ENCODE results near the gene SMC2.
A peak's percentile ranks its signal among the peaks of the same experiment; 100 is the strongest.

Gene SMC2

DNA sequence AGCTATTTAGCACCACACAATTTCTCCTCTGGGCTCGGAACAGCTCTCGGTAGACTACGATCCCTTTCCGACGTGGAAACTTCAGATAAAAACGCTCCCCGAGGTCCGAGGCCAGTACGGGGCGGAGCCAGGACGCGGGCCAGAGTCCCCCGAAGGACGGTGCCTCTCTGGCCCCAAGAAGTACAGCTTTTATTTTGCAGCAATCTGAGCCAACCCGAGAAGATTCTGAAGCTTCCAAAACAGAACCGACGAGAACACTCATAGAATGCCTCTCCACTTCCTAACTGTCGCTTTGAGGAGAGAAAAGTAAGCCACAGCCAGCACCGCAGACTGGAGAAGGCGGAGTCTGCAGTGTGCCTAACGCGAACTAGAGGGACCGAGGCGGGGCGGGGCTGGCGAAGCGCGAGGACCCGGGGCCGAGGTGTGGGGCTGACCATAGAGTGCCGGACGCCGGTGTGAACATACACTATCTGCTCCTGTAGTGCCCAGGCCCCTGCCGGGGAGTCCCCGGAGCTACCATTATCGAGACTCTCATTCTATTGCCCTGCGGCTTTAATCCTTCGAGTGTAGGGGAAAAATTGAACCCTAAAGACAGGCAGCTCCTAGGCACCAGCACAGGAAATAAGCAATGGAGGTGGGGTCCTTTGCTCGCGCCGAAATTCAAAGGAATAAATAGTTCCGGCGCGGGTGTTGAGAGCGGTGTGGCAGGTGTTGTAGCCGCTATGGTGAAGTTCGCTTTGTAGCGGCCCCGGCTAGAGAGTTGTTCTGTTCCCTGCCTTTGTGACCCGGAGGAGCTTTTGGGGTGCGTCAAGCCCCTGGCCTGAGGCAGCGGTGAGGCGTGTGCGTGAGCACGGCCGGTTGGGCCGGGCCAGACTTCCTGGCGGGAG is at the start of gene SMC2:
Gene SMC2, plus strand, starts transcription at position 663 of the 887 bp plus-strand sequence. CDS start 1,076 bp downstream, outside the sequence.
- peak; percentile 95 for DNase-seq (ENCODE audit: low spot score)

DNA sequence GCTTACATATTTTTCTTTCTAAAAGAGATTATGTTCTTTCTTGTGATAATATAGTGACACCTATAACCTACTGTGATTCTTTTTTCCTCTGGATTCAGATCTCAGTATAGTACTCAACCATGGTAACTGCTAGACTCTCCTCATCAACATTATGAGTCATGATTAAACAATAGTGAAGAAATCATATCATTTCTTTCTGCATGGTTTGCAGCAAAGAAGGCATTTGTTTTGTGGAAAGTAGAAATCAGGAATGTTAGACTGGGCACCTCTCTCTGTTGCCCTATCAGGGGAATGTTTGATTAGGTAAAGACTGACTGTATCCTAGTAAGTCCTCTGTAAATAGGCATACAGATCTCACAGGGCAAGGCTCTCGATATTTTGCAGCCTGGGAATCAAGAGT is 25.6 kb upstream of the SMC2 start:
- DNase-seq (ENCODE audit: low spot score) = no peak

GRCh38 chr9:104069288-104069687 is 24.8 kb upstream of the SMC2 start:
- no peak for DNase-seq (ENCODE audit: low spot score)

DNA sequence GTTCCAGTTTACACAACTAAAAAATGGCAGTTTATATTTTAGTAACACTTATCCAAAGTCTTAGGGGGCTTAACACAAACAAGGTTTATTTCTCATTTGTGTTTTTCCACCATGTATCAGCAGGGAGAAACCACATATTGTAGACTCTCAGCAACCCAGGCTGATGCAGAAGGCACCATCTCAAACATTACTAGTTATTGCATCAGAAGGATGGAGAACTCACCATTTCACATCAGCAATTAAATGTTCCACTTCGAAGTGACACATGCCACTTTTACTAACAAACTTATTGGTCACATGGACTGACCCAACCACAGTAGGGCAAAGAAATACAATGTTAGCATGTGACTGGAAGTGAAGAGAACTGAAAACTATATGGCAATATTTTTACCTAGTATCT is 22.5 kb upstream of the SMC2 start:
- no peak for DNase-seq (ENCODE audit: low spot score)

GRCh38 chr9:104073098-104073769 is 20.9 kb upstream of the SMC2 start:
- DNase-seq (ENCODE audit: low spot score) = no peak

DNA sequence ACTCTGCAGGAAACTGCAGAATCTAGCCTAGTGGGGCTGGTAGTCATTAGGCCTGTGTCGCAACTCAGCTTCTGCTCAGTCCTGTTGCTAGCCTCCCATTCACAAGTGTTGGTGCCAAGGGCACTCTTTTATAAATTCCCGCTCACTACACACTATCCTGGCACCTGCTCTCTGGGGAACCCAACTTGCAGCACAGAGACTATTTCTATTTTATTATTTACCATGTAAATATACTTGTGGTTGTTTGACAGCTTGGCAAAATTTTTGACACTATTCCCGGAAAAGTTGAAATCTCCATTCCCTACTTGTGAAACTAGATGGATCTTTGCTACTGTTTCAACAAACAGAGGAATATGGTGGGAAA is 20.4 kb upstream of the SMC2 start:
- no peak for DNase-seq (ENCODE audit: low spot score)

DNA sequence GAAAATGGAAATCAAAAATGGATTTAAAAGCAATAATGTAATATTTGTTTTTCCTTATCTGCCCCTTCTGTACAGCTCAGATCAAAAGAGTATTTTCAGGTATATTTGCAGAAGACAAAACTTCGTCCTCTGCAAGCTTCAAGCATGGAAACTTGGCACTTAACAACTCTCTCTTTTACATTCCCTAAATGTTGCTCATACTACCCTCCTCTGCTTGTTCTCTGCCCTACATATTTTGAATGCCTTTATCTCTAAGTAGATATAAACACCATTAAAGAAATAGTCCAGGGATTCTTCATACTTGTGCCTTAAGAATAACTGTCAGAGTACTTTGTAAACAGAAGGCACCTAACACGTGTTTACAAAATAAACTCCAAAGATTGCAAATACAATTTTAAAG is 19.2 kb upstream of the SMC2 start:
- no peak for DNase-seq (ENCODE audit: low spot score)

DNA sequence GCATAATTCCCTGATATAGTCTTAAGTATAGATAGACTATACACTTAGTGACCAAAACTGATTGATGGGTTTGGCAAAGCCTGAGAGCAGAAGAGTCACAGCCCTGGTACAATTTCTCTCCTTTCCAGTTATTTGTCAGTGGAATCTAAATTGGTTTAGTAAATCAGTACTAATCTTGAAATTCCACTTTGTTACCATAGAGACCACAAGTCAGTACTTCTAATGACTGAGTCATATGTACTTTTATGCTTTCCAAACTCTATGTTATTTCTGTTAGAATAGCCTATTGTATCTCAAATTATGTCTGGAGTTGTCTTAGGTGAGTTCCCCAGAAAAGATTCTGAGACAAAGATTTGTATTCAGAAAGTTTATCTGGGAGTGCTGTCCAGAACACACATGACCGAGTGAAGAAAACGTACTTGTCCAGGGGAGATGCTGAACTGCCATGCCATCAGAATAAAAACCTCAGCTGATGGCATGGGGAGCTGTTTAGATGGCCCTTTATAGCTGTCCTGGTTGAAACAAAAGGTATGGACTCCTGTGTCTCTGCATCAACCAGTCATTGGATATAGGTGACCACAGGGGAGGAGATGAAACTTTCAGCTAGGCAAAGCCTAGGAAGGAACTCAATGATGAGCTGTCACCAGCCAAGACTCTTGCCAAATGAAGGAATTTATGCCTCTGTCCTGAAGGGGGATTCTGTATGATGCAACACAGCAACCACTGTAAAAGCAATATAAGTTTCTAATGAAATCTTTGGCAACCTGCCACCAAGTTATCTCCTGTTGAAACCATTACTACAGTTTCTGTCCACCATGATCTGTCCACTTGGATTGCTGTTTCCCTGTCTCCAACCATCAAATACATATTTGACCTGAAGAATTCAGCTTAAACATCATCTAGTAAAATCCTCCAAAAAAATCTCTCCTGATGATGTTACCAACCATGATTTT is 18.0 kb upstream of the SMC2 start:
- no peak for DNase-seq (ENCODE audit: low spot score)

DNA sequence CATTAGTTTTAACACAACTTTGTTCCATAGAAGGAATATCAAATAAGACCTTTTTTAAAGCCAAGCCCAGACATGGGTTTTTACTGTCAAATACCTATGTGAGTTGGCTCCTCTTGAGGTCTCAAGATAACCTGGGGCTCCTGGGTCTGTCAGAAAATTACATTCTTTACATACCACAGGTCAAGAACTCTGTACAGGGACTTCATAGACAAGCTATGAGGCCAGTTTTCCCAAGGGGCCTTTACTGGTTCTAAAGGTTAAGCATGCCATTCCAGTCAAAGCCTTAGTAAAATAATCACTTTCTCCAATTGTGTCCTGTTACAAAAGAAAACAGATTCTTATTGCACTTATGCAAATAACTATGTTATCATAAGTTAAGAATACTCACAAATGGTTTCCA is 15.5 kb upstream of the SMC2 start:
- DNase-seq (ENCODE audit: low spot score) = no peak

DNA sequence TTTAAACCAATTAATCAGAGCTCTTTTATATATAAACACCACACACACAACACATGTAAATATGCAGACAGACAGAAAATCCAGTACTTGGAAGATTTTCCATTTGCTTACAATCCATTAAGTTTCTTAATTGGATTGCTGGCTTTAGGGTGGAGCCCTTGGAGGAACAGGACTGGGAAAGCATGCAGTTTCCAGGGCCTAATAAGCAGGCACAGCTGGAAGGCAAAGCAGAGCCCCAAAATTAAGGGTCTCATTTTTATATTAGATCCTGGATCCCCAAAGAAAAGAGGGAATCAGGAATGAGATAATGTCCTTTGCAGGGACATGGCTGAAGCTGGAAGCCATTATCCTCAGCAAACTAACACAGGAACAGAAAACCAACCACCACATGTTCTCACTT is 13.1 kb upstream of the SMC2 start:
- DNase-seq (ENCODE audit: low spot score) = no peak

- no peak for DNase-seq (ENCODE audit: low spot score)
These were observed 11.9 kb upstream of the SMC2 start for GRCh38 chr9:104082168-104082567.

GRCh38 chr9:104085525-104085924 is 8.6 kb upstream of the SMC2 start:
- DNase-seq (ENCODE audit: low spot score) = no peak

DNA sequence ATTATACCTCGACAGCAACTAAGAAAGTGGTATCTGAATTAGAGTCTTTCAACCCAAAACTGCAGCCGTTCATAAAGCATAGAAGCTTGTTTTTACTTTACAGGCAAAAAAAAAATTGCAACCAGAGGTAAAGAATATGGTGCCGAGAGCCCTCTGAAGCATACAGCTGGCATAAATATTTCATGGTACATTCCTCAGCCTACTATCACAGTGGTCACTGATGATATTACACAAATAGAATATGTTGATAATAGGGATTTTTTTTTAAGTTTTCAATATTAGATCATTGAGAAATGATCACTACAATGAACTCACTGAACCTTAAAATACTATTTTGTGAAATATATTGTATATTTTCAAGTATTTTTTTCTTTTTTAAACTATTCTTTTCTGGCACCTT is 6.2 kb upstream of the SMC2 start:
- no peak for DNase-seq (ENCODE audit: low spot score)

DNA sequence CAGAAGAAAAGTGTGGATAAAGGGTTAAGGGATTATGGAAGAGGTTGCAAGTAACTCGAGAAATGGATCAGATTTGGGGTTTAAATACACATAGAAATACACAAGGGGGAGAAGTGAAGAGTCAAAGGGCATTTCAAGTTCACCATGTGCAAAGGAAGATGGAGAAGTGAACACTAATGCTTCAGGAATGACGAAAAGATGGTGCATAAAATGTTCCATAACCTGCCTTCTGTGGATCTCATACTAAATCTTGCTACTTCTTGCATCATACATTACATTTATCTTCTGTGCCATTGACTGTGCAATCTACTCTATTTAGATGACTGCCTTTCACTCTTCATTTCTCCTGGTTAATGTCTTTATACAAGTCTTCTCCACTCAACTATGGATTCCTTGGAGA is 5.7 kb upstream of the SMC2 start:
- no peak for DNase-seq (ENCODE audit: low spot score)

GRCh38 chr9:104090578-104090977 is 3.5 kb upstream of the SMC2 start:
- no peak for DNase-seq (ENCODE audit: low spot score)

- DNase-seq (ENCODE audit: low spot score) = no peak
These were observed 3.0 kb upstream of the SMC2 start for GRCh38 chr9:104091116-104091515.

DNA sequence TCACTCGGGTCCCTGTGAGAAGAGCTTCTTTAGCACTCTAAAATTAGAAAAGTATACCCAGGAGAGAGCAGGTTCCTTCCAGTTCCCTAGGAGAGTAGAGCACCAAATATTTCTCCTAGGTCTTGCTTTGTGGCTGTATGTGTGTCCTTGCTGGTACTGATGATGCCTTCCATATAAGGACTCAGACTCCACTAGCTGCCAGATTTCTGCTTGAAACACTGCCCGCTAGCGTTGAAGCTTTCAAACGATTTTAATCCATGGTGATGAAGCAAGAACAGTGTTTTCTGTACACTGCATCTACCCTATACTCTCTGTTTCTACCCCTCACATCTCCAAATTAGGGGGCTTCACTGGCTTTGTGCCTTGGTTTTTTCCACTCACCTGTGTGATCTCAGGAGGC is 2.4 kb upstream of the SMC2 start:
- DNase-seq (ENCODE audit: low spot score) = no peak

GRCh38 chr9:104092192-104092591 is 1.9 kb upstream of the SMC2 start:
- DNase-seq (ENCODE audit: low spot score) = no peak

DNA sequence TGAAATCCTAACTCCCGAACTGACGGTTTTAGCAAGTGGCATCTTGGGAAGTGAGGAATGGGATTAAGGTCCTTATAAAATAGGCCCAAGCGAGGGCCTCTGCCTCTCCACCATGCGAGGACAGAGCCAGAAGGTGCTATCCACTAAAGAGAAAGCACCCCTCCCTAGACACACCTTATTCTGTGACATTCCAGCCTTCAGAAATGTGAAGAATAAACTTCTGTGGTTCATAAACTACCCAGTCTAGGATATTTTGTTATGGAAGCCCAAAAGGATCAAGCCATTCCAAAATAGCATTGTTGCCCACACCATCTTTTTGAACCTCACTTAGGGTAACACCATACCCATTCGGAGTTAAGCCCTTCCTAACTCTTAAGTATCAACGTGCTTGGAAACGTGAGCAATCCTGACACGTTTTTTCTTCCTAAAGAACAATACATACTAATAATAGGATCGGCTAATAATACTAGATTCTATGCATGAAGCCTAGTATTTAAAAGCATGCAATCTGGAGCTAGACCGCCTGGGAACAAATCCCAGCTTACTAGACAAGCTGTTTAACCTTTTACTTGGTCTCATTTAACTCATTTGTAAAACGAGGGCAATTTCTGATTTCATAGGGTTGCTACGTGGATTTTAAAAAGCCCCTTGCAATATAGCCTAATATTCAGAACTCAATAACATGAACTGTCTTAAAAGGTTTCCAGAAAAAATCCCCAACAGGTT is 1.1 kb upstream of the SMC2 start:
- DNase-seq (ENCODE audit: low spot score) = peak; percentile 15

- DNase-seq (ENCODE audit: low spot score) = peak; percentile 41
These were observed 466 bp downstream of the SMC2 start for GRCh38 chr9:104094534-104095015.

GRCh38 chr9:104099630-104100029 is 5.5 kb downstream of the SMC2 start:
- DNase-seq (ENCODE audit: low spot score) = no peak

DNA sequence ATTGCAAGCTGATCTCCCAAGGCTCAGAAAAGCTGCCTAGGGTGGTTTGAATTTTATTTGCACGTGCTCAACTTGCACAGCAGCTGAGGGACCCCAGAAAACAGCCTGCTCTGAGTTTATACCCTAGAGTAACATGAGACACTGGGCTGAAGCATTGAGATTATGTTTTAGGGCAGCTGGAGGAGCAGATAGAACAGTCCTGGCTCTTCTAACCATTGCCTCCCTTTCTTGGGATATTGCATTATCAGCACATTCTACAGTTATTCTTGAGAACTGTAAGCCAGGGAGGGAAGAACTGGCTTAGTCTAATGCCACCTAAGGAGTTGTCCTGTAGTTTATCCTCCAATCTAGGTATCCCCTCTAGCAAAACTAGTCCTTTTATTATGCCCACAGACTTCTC is 10.3 kb downstream of the SMC2 start:
- DNase-seq (ENCODE audit: low spot score) = peak; percentile 36

All from hematopoietic multipotent progenitor cell treated with erythropoietin and hydrocortisone succinate and interleukin-3 and kit ligand, for 17 days (in vitro differentiated cells).